Measurements from ENCODE around the gene NUP214.
"Not testable (repeated sequence)": the region's sequence is repeated elsewhere in the genome, so short reads cannot be mapped to it uniquely, and the experiment has no call there.

The NUP214 gene

GRCh38 chr9:131264231-131264630 is 138.8 kb downstream of the NUP214 start:
- DNase-seq, result peak; percentile 56

- no peak for DNase-seq
Observed at GRCh38 chr9:131266266-131267229, 141.2 kb downstream of the NUP214 start.

GRCh38 chr9:131270171-131271015 is 145.0 kb downstream of the NUP214 start:
- DNase-seq, result no peak

GRCh38 chr9:131271016-131271273 is 145.6 kb downstream of the NUP214 start:
- not testable (repeated sequence) for DNase-seq

GRCh38 chr9:131271506-131271931 is 146.1 kb downstream of the NUP214 start:
- DNase-seq, result no peak

GRCh38 chr9:131272212-131272611 is 146.8 kb downstream of the NUP214 start:
- DNase-seq, result no peak

GRCh38 chr9:131273146-131273855 is 147.9 kb downstream of the NUP214 start:
- DNase-seq, result no peak

- DNase-seq, result no peak
Observed at GRCh38 chr9:131273856-131274673, 148.7 kb downstream of the NUP214 start.

GRCh38 chr9:131274674-131275331 is 149.4 kb downstream of the NUP214 start:
- no peak for DNase-seq

- DNase-seq, result no peak
Observed at GRCh38 chr9:131275332-131276093, 150.1 kb downstream of the NUP214 start.

- DNase-seq, result peak; percentile 54
Observed at GRCh38 chr9:131276094-131276888, 150.9 kb downstream of the NUP214 start, which contains the start of gene FAM78A. Gene FAM78A, minus strand, starts transcription at chr9:131276510. Its CDS starts 331 bp downstream, at chr9:131276179.

- peak; percentile 49 for DNase-seq
Observed at GRCh38 chr9:131276891-131277286, 151.5 kb downstream of the NUP214 start.

- DNase-seq, result peak; percentile 41
Observed at GRCh38 chr9:131277287-131277909, 152.0 kb downstream of the NUP214 start.

- DNase-seq, result peak; percentile 70
Observed at GRCh38 chr9:131277910-131278701, 152.7 kb downstream of the NUP214 start.

GRCh38 chr9:131278702-131279111 is 153.3 kb downstream of the NUP214 start:
- DNase-seq, result no peak

- no peak for DNase-seq
Observed at GRCh38 chr9:131279196-131279862, 153.9 kb downstream of the NUP214 start.

GRCh38 chr9:131279863-131280570 is 154.6 kb downstream of the NUP214 start:
- no peak for DNase-seq
